Right cardiac atrium (tissue), 5 donors: ENCODE data around the gene TENT5C. TPM values are rescaled to one million over a fixed set of nuclear protein-coding genes. Genes with fewer than 3 reads are reported as not detected.

ENCODE experiments used
- ATAC-seq, 2 donors: fragments of 200-7000 bp; cut with Tn5 transposase; one replicate each; pipeline versions ENCODE4 v1.8.0 to v1.9.1; 2020; ENCODE audit warnings: moderate library complexity in 2 of 2, mild to moderate bottlenecking in 1 of 2
- DNase-seq, 3 donors: peaks; one replicate each; pipeline ENCODE4 v3.0.0-alpha.2; 2020
- H3K27ac ChIP-seq: one replicate; pipeline ENCODE4 v1.5.1; 2013; ENCODE audit warnings: mild to moderate bottlenecking, low read length, control low read depth, moderate library complexity
- H3K27me3 ChIP-seq: one replicate; pipeline ENCODE4 v1.6.1; 2013; ENCODE audit not compliant: control insufficient read depth, insufficient read depth
- H3K4me1 ChIP-seq: one replicate; pipeline ENCODE4 v1.6.1; 2013; ENCODE audit warnings: low read length; ENCODE audit not compliant: control insufficient read depth, insufficient read depth
- H3K4me3 ChIP-seq: one replicate; pipeline ENCODE4 v1.5.1; 2013; ENCODE audit warnings: low read length, control low read depth
- H3K9me3 ChIP-seq: one replicate; pipeline ENCODE4 v1.6.1; 2013; ENCODE audit warnings: low read length; ENCODE audit not compliant: control insufficient read depth
- WGBS: extraction: QIAGEN DNeasy Blood & Tissue Kit; methylation state at CpG from one replicate; pipeline ENCODE4 v1.1.7; 2013; 5-methylcytosine and 5-hydroxymethylcytosine counted together
- intact Hi-C, 4 donors: fragments of 100-400 bp; cut with DNase I; formaldehyde crosslinking; loops; one replicate each; pipeline versions ENCODE4 v1.11.0 to v1.14.0; 2022 to 2023
- polyA plus RNA-seq: library from polyadenylated mRNA; stranded (reverse); fragments of 200-250 nt; gene quantifications from one replicate; pipeline ENCODE4 v1.2.3, GENCODE V29; 2013
- total RNA-seq, 4 donors: library from RNA; stranded (reverse); fragmentation: NEBNext Ultra II Directional; extraction: Animal tissue kit (Norgen Biotek cat#: 25700); gene quantifications; one replicate each; pipeline ENCODE4 v1.2.1, GENCODE V29; 2021
- donor health status: healthy with polysubstance abuse.
- donor health status: DM: no; HTN: yes; CAD: no.
- donor health status: DM: no; HTN: no; CAD: no.
- donor health status: DM: no; HTN: yes; CAD: no; lungs with severe emphysema.
- donor health status: DM: yes; HTN: yes; CAD: no.

The TENT5C gene
- total and polyA plus RNA-seq, 5 donors: 9.5 to 33.1 (median 31.1) TPM

GRCh38 chr1:117613969-117614729, 8.3 kb downstream of the TENT5C start:
- H3K27me3 ChIP-seq: no peaks in the 10 kb centered on the region
- intact Hi-C loops: loop anchor here in 2 of 4 donors (10.0 kb wide), 2 partner anchors 61 to 141 kb away; no protein-coding TSS in a partner anchor
- peaks cover 24% of the 10 kb centered on the region for H3K4me1 ChIP-seq
- H3K9me3 ChIP-seq: no peaks in the 10 kb centered on the region
- ATAC-seq (no peak), DNase-seq (no peak)
- no peak overlapping the region for H3K4me3 ChIP-seq
- H3K27ac ChIP-seq: peak overlapping the region; percentile 75
- 45% methylated on average over 9 of the region's 9 CpGs for WGBS

GRCh38 chr1:117615474-117615873, 9.6 kb downstream of the TENT5C start:
- WGBS: 71% methylated on average over 3 of the region's 3 CpGs
- no peaks in the 10 kb centered on the region for H3K27me3 ChIP-seq
- no peak for ATAC-seq
- no peaks in the 10 kb centered on the region for H3K9me3 ChIP-seq
- H3K4me1 ChIP-seq: peaks cover 22% of the 10 kb centered on the region
- intact Hi-C loops: loop anchor here in 2 of 4 donors (10.0 kb wide), 2 partner anchors 59 to 139 kb away; no protein-coding TSS in a partner anchor
- no peak overlapping the region for H3K27ac ChIP-seq
- H3K4me3 ChIP-seq: no peak overlapping the region
- DNase-seq: no peak

GRCh38 chr1:117616356-117616755, 10.5 kb downstream of the TENT5C start:
- DNase-seq: peak in 2 of 3 donors; percentile 55 to 65
- 82% methylated on average over 3 of the region's 3 CpGs for WGBS

GRCh38 chr1:117616967-117617366, 11.1 kb downstream of the TENT5C start:
- intact Hi-C loops: loop anchor here in 2 of 4 donors (10.0 kb wide), 2 partner anchors 58 to 138 kb away; no protein-coding TSS in a partner anchor
- H3K27me3 ChIP-seq: no peaks in the 10 kb centered on the region
- no peak overlapping the region for H3K27ac ChIP-seq
- H3K9me3 ChIP-seq: no peaks in the 10 kb centered on the region
- H3K4me1 ChIP-seq: peaks cover 17% of the 10 kb centered on the region
- ATAC-seq (no peak), DNase-seq (no peak)
- WGBS: 85% methylated on average over 6 of the region's 6 CpGs
- no peak overlapping the region for H3K4me3 ChIP-seq

More at GRCh38 chr1:117616356-117616755, 10.5 kb downstream of the TENT5C start:
- H3K4me3 ChIP-seq: no peak overlapping the region
- no peak for ATAC-seq
- intact Hi-C loops: loop anchor here in 2 of 4 donors (10.0 kb wide), 2 partner anchors 58 to 138 kb away; no protein-coding TSS in a partner anchor
- H3K4me1 ChIP-seq: peaks cover 18% of the 10 kb centered on the region
- H3K27me3 ChIP-seq: no peaks in the 10 kb centered on the region
- H3K9me3 ChIP-seq: no peaks in the 10 kb centered on the region
- H3K27ac ChIP-seq: no peak overlapping the region

GRCh38 chr1:117618450-117619122, 12.7 kb downstream of the TENT5C start:
- DNase-seq: no peak
- 76% methylated on average over 2 of the region's 2 CpGs for WGBS
- H3K27me3 ChIP-seq: no peaks in the 10 kb centered on the region
- no peak for ATAC-seq
- no peaks in the 10 kb centered on the region for H3K9me3 ChIP-seq
- H3K4me3 ChIP-seq: no peak overlapping the region
- peaks cover 12% of the 10 kb centered on the region for H3K4me1 ChIP-seq
- intact Hi-C loops: loop anchor here in 2 of 4 donors (10.0 kb wide), 2 partner anchors 56 to 136 kb away; no protein-coding TSS in a partner anchor
- no peak overlapping the region for H3K27ac ChIP-seq

GRCh38 chr1:117620440-117620839, 14.6 kb downstream of the TENT5C start:
- Histone ChIP-seq H3K4me3 (no peak overlapping the region), H3K4me1 (peaks cover 3% of the 10 kb centered on the region), H3K9me3 (no peaks in the 10 kb centered on the region), H3K27ac (no peak overlapping the region), H3K27me3 (no peaks in the 10 kb centered on the region)
- intact Hi-C loops: no loop called here
- ATAC-seq (no peak), DNase-seq (no peak)
- WGBS: 97% methylated on average over 6 of the region's 6 CpGs

GRCh38 chr1:117621316-117621715, 15.5 kb downstream of the TENT5C start:
- Histone ChIP-seq H3K27ac (no peak overlapping the region), H3K9me3 (no peaks in the 10 kb centered on the region), H3K4me3 (no peak overlapping the region), H3K27me3 (no peaks in the 10 kb centered on the region), H3K4me1 (no peaks in the 10 kb centered on the region)
- WGBS: 87% methylated on average over 4 of the region's 4 CpGs
- DNase-seq: no peak
- intact Hi-C loops: no loop called here
- ATAC-seq: no peak

GRCh38 chr1:117622726-117623125, 16.9 kb downstream of the TENT5C start:
- intact Hi-C loops: no loop called here
- WGBS: 75% methylated on average over 14 of the region's 14 CpGs

GRCh38 chr1:117623141-117623540, 17.3 kb downstream of the TENT5C start:
- Histone ChIP-seq H3K27ac (no peak overlapping the region), H3K4me1 (peaks cover 2% of the 10 kb centered on the region), H3K27me3 (no peaks in the 10 kb centered on the region), H3K9me3 (no peaks in the 10 kb centered on the region), H3K4me3 (no peak overlapping the region)
- intact Hi-C loops: no loop called here
- WGBS: 88% methylated on average over 9 of the region's 9 CpGs
- DNase-seq: no peak
- no peak for ATAC-seq

More at GRCh38 chr1:117622726-117623125, 16.9 kb downstream of the TENT5C start:
- ATAC-seq (peak in 1 of 2 donors; percentile 53), DNase-seq (no peak)
- Histone ChIP-seq H3K4me1 (peaks cover 2% of the 10 kb centered on the region), H3K9me3 (no peaks in the 10 kb centered on the region), H3K27ac (no peak overlapping the region), H3K4me3 (no peak overlapping the region), H3K27me3 (no peaks in the 10 kb centered on the region)

GRCh38 chr1:117623698-117624097, 17.9 kb downstream of the TENT5C start:
- intact Hi-C loops: no loop called here
- peaks cover 2% of the 10 kb centered on the region for H3K4me1 ChIP-seq
- WGBS: 96% methylated on average over 13 of the region's 13 CpGs
- ATAC-seq: no peak
- no peak for DNase-seq
- H3K4me3 ChIP-seq: no peak overlapping the region
- H3K9me3 ChIP-seq: no peaks in the 10 kb centered on the region
- no peak overlapping the region for H3K27ac ChIP-seq
- no peaks in the 10 kb centered on the region for H3K27me3 ChIP-seq

GRCh38 chr1:117627546-117628130, 21.8 kb downstream of the TENT5C start:
- Histone ChIP-seq H3K27ac (no peak overlapping the region), H3K9me3 (no peaks in the 10 kb centered on the region), H3K4me1 (peaks cover 6% of the 10 kb centered on the region), H3K27me3 (no peaks in the 10 kb centered on the region), H3K4me3 (no peak overlapping the region)
- intact Hi-C loops: no loop called here
- WGBS: 65% methylated on average over 6 of the region's 6 CpGs
- ATAC-seq: no peak
- no peak for DNase-seq
